ENCODE data around the gene HERC5.

DNA sequence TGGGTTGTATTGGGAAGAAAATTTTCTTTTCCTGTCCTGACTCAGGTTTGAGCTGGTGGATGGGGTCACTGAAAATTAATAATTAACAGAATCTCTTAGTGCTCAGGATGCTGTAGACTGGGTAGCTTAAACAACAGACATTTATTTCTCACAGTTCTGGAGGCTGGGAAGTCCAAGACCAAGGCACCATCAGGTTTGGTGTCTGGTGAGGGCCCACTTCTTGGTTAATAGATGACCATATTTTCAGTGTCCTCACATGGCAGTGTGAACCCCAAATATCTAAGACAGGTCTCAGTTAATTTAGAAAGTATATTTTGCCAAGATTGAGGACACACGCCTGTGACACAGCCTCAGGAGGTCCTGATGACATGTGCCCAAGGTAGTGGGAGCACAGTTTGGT, 47.1 kb upstream of the HERC5 start:
- TF ChIP-seq, protein P1, sequence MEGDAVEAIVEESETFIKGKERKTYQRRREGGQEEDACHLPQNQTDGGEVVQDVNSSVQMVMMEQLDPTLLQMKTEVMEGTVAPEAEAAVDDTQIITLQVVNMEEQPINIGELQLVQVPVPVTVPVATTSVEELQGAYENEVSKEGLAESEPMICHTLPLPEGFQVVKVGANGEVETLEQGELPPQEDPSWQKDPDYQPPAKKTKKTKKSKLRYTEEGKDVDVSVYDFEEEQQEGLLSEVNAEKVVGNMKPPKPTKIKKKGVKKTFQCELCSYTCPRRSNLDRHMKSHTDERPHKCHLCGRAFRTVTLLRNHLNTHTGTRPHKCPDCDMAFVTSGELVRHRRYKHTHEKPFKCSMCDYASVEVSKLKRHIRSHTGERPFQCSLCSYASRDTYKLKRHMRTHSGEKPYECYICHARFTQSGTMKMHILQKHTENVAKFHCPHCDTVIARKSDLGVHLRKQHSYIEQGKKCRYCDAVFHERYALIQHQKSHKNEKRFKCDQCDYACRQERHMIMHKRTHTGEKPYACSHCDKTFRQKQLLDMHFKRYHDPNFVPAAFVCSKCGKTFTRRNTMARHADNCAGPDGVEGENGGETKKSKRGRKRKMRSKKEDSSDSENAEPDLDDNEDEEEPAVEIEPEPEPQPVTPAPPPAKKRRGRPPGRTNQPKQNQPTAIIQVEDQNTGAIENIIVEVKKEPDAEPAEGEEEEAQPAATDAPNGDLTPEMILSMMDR (IDR thresholded peaks at IDR 0.05), result no peak
- no peak for TF ChIP-seq POLR2A (IDR thresholded peaks at IDR 0.05)
